IMR-90 (cell line): Measurements from ENCODE around the gene CCM2. TPM values are rescaled to one million over a fixed set of nuclear protein-coding genes. Genes with fewer than 3 reads are reported as not detected.

Experiments
- ATAC-seq: fragments of 200-7000 bp; cut with Tn5 transposase; 2 replicates; pipeline ENCODE4 v1.9.1; 2020; ENCODE audit warnings: low read depth, mild to moderate bottlenecking, moderate library complexity
- BruUV-seq: library from RNA; stranded (reverse); fragments of 400-500 nt; replicated peaks from 2 replicates; lab custom pipeline; 2021; lab: Mats Ljungman, UMichigan
- CTCF ChIA-PET: fragments of 300-600 bp; formaldehyde crosslinking; extraction: SDS; loops from one replicate; lab custom pipeline; 2021; ENCODE audit warnings: antibody characterized with exemption; lab: Yijun Ruan, JAX
- POLR2A ChIA-PET: fragments of 300-600 bp; sonication (Branson Sonifier 250); formaldehyde crosslinking; loops from one replicate; lab custom pipeline; 2022; ENCODE audit warnings: antibody characterized with exemption; ENCODE audit not compliant: unreplicated experiment; lab: Charles Lee
- DNase-seq: peaks from one replicate; pipeline ENCODE4 v3.0.0; 2013
- H2AFZ ChIP-seq: replicated peaks from 2 replicates; pipeline ENCODE3; 2013; ENCODE audit warnings: low read length, mild to moderate bottlenecking; ENCODE audit not compliant: poor library complexity
- H2AK5ac ChIP-seq: 2 replicates; pipeline ENCODE4 v1.6.1; 2013; ENCODE audit warnings: low read depth, low read length, inconsistent platforms
- H2AK9ac ChIP-seq: replicated peaks from 2 replicates; pipeline ENCODE3; 2013; ENCODE audit warnings: mild to moderate bottlenecking, low read depth, low read length, moderate library complexity; ENCODE audit not compliant: poor library complexity
- H2BK120ac ChIP-seq: 2 replicates; pipeline ENCODE4 v1.6.1; 2013; ENCODE audit warnings: low read depth, low read length, inconsistent platforms
- H2BK15ac ChIP-seq: 3 replicates; pipeline ENCODE4 v1.6.1; 2013; ENCODE audit warnings: low read depth, low read length, inconsistent platforms
- H2BK20ac ChIP-seq: 2 replicates; pipeline ENCODE4 v1.6.1; 2013; ENCODE audit warnings: low read depth, mild to moderate bottlenecking, inconsistent platforms, low read length, moderate library complexity
- H2BK5ac ChIP-seq: 2 replicates; pipeline ENCODE4 v1.6.1; 2013; ENCODE audit warnings: mild to moderate bottlenecking, low read depth, low read length, inconsistent platforms; ENCODE audit not compliant: poor library complexity, severe bottlenecking
- H3K14ac ChIP-seq: replicated peaks from 2 replicates; pipeline ENCODE4 v1.6.1; 2013; ENCODE audit warnings: low read depth, low read length, inconsistent platforms
- H3K18ac ChIP-seq: 2 replicates; pipeline ENCODE4 v1.6.1; 2013; ENCODE audit warnings: low read depth, low read length, control low read depth
- H3K23ac ChIP-seq: 2 replicates; pipeline ENCODE4 v1.6.1; 2013; ENCODE audit warnings: low read depth, low read length, inconsistent platforms
- H3K27ac ChIP-seq: 2 replicates; pipeline ENCODE4 v1.5.1; 2013; ENCODE audit warnings: mild to moderate bottlenecking, control low read depth, low read length; ENCODE audit not compliant: insufficient read depth
- H3K27me3 ChIP-seq: 2 replicates; pipeline ENCODE4 v1.6.1; 2013; ENCODE audit warnings: low read length; ENCODE audit not compliant: control insufficient read depth, insufficient read depth
- H3K36me3 ChIP-seq: 2 replicates; pipeline ENCODE4 v1.6.1; 2013; ENCODE audit warnings: low read length, mixed read lengths; ENCODE audit not compliant: control insufficient read depth, insufficient read depth
- H3K4ac ChIP-seq: 2 replicates; pipeline ENCODE4 v1.6.1; 2013; ENCODE audit warnings: low read depth, low read length, inconsistent platforms
- H3K4me1 ChIP-seq: 2 replicates; pipeline ENCODE4 v1.6.1; 2013; ENCODE audit warnings: low read length, mixed read lengths; ENCODE audit not compliant: control insufficient read depth, insufficient read depth
- H3K4me2 ChIP-seq: 2 replicates; pipeline ENCODE4 v1.6.1; 2013; ENCODE audit warnings: low read depth, mild to moderate bottlenecking, control low read depth, low read length, moderate library complexity
- H3K4me3 ChIP-seq: 2 replicates; pipeline ENCODE4 v1.5.1; 2013; ENCODE audit warnings: low read depth, mild to moderate bottlenecking, control low read depth, low read length, moderate library complexity; ENCODE audit not compliant: insufficient read depth
- H3K56ac ChIP-seq: 2 replicates; pipeline ENCODE4 v1.6.1; 2013; ENCODE audit warnings: low read length, inconsistent platforms; ENCODE audit not compliant: insufficient read depth; ENCODE audit errors: extremely low read depth
- H3K79me1 ChIP-seq, 2 experiments: 2 replicates each; pipeline ENCODE4 v1.6.1; 2013; ENCODE audit warnings: low read length in 2 of 2, inconsistent platforms in 1 of 2, low read depth in 1 of 2
- H3K9ac ChIP-seq: 2 replicates; pipeline ENCODE4 v1.6.1; 2013; ENCODE audit warnings: low read depth, low read length, control low read depth
- H3K9me1 ChIP-seq: 2 replicates; pipeline ENCODE4 v1.6.1; 2013; ENCODE audit warnings: low read length, inconsistent platforms; ENCODE audit not compliant: insufficient read depth
- H3K9me3 ChIP-seq: 2 replicates; pipeline ENCODE4 v1.6.1; 2013; ENCODE audit warnings: low read length; ENCODE audit not compliant: control insufficient read depth, insufficient read depth
- H4K20me1 ChIP-seq: 2 replicates; pipeline ENCODE4 v1.6.1; 2013; ENCODE audit warnings: low read length, inconsistent platforms; ENCODE audit not compliant: insufficient read depth
- H4K5ac ChIP-seq: 2 replicates; pipeline ENCODE4 v1.6.1; 2013; ENCODE audit warnings: mild to moderate bottlenecking, low read depth, low read length, control low read depth
- H4K8ac ChIP-seq, 2 experiments: 2 replicates each; pipeline ENCODE4 v1.6.1; 2013; ENCODE audit warnings: low read depth in 2 of 2, low read length in 2 of 2, control low read depth in 1 of 2, inconsistent platforms in 1 of 2
- H4K91ac ChIP-seq: 2 replicates; pipeline ENCODE4 v1.6.1; 2013; ENCODE audit warnings: low read depth, low read length, inconsistent platforms; ENCODE audit not compliant: insufficient read depth
- BHLHE40 ChIP-seq: fragments of 150-350 bp; IDR thresholded peaks from 2 replicates; pipeline ENCODE4 v1.6.1; 2016; ENCODE audit warnings: mild to moderate bottlenecking, low read depth, low read length
- CEBPB ChIP-seq: IDR thresholded peaks from 2 replicates; pipeline ENCODE4 v1.6.1; 2012; ENCODE audit warnings: low read depth, low read length, improper control_type of control experiment
- CTCF ChIP-seq: conservative IDR thresholded peaks from 2 replicates; pipeline ENCODE4 v1.5.1; 2012; ENCODE audit warnings: mild to moderate bottlenecking, low read depth, low read length, improper control_type of control experiment
- FOS ChIP-seq: fragments of 150-350 bp; IDR thresholded peaks from 2 replicates; pipeline ENCODE4 v1.6.1; 2016; ENCODE audit warnings: low read depth, low read length
- MAFK ChIP-seq: IDR thresholded peaks from 2 replicates; pipeline ENCODE4 v1.6.1; 2012; ENCODE audit warnings: low read depth, low read length, improper control_type of control experiment
- MXI1 ChIP-seq: IDR thresholded peaks from 2 replicates; pipeline ENCODE4 v1.6.1; 2012; ENCODE audit warnings: low read depth, mild to moderate bottlenecking, low read length, moderate library complexity, borderline replicate concordance
- NFE2L2 ChIP-seq: fragments of 150-350 bp; IDR thresholded peaks from 2 replicates; pipeline ENCODE4 v1.6.1; 2016; ENCODE audit warnings: low read depth, mild to moderate bottlenecking, low read length
- POLR2A ChIP-seq: IDR thresholded peaks from 2 replicates; pipeline ENCODE4 v1.6.1; 2012; ENCODE audit warnings: mild to moderate bottlenecking, low read depth, low read length
- RAD21 ChIP-seq: IDR thresholded peaks from 2 replicates; pipeline ENCODE4 v1.6.1; 2012; ENCODE audit warnings: low read length, improper control_type of control experiment
- RCOR1 ChIP-seq: IDR thresholded peaks from 2 replicates; pipeline ENCODE4 v1.6.1; 2012; ENCODE audit warnings: mild to moderate bottlenecking, low read length, improper control_type of control experiment; ENCODE audit not compliant: insufficient replicate concordance
- SMC3 ChIP-seq: fragments of 150-350 bp; IDR thresholded peaks from 2 replicates; pipeline ENCODE4 v1.6.1; 2016; ENCODE audit warnings: low read depth, mild to moderate bottlenecking, antibody characterized with exemption, low read length, moderate library complexity
- WGBS, 2 experiments: methylation state at CpG; one replicate each; pipeline versions ENCODE4 v1.1.5 to v1.1.7; 2013; ENCODE audit warnings: missing lambda C conversion rate in 2 of 2; ENCODE audit not compliant: insufficient read length in 1 of 2; ENCODE audit errors: extremely low coverage in 2 of 2; 5-methylcytosine and 5-hydroxymethylcytosine counted together
- dilution Hi-C: fragments of 300-500 bp; cut with HindIII; formaldehyde crosslinking; loops from one replicate; pipeline ENCODE4 v1.14.3; 2018; ENCODE audit warnings: low sequenced_read_pairs; ENCODE audit not compliant: unreplicated experiment
- in situ Hi-C: fragments of 300-500 bp; cut with MboI; formaldehyde crosslinking; loops from 3 replicates; pipeline ENCODE4 v1.14.3; 2019; ENCODE audit warnings: low sequenced_read_pairs, inconsistent platforms, mixed read lengths
- intact Hi-C: fragments of 100-400 bp; cut with micrococcal nuclease; formaldehyde crosslinking; loops from 2 replicates; pipeline ENCODE4 v1.10.0; 2022
- polyA plus RNA-seq, 3 experiments: library from polyadenylated mRNA; depleted of rRNA; stranded (reverse); fragments of >200 nt; gene quantifications; 2 replicates each; pipeline ENCODE4 v1.2.3, GENCODE V29; 2012; ENCODE audit warnings: low replicate concordance in 1 of 3
- total RNA-seq: library from RNA; depleted of rRNA; stranded (reverse); fragments of >200 nt; gene quantifications from 2 replicates; pipeline ENCODE4 v1.2.3, GENCODE V29; 2012
- TF ChIP-seq, protein P1 (sequence below): fragments of 150-350 bp; IDR thresholded peaks from 2 replicates; pipeline ENCODE4 v1.6.1; 2016; ENCODE audit warnings: low read depth, mild to moderate bottlenecking, low read length, moderate library complexity, borderline replicate concordance
- TF ChIP-seq, protein P2 (sequence below): fragments of 150-350 bp; IDR thresholded peaks from 2 replicates; pipeline ENCODE4 v1.6.1; 2017; ENCODE audit warnings: mild to moderate bottlenecking, antibody characterized with exemption, low read length, low read depth

The CCM2 gene
- total and polyA plus RNA-seq, 2 of the 4 experiments (the other 2 are of a cell fraction) = 65.2 to 78.5 TPM

- Histone ChIP-seq H3K4me2 (no peak overlapping the region), H3K4me3 (no peak overlapping the region), H2BK5ac (no peak overlapping the region), H2AFZ (no peak overlapping the region), H3K56ac (no peak overlapping the region), H2BK15ac (no peak overlapping the region), H3K14ac (no peak overlapping the region; the same call in 1 of the 2 replicates), H3K9me1 (peaks cover 4% of the 10 kb centered on the region; the same call in 1 of the 2 replicates), H4K5ac (no peak overlapping the region), H4K8ac (no peak overlapping the region), H2BK120ac (no peak overlapping the region), H3K9me3 (no peaks in the 10 kb centered on the region), H2AK9ac (no peak overlapping the region), H3K36me3 (0 out of 2 replicates have a peak, but pooled peaks cover 2% of the 10 kb centered on the region), H3K79me1 (no peaks in the 10 kb centered on the region; a peak in 1 of 4 replicates), H4K20me1 (no peaks in the 10 kb centered on the region), H2BK20ac (no peak overlapping the region), H3K4me1 (peaks cover under 1% of the 10 kb centered on the region; the same call in 1 of the 2 replicates), H3K27ac (no peak overlapping the region), H3K18ac (no peak overlapping the region), H2AK5ac (no peak overlapping the region), H3K27me3 (peaks cover 7% of the 10 kb centered on the region; the same call in 1 of the 2 replicates), H4K91ac (no peak overlapping the region), H3K23ac (no peak overlapping the region), H3K9ac (no peak overlapping the region), H3K4ac (no peak overlapping the region)
- CTCF ChIA-PET = interaction anchor here (3.2 kb wide), 1 partner anchor 162 kb away, joined by 31 read pairs; no protein-coding TSS in a partner anchor
- WGBS, 2 experiments = 89% methylated on average over 5 of the region's 7 CpGs; no CpG with 5 or more reads in 1 of the 2 experiments
- BruUV-seq = no TSS peak
- DNase-seq = no peak
- in situ Hi-C loops = no loop called here
- dilution Hi-C loops = no loop called here
- intact Hi-C loops = no loop called here
- ATAC-seq = no peak
- TF ChIP-seq, protein P1, sequence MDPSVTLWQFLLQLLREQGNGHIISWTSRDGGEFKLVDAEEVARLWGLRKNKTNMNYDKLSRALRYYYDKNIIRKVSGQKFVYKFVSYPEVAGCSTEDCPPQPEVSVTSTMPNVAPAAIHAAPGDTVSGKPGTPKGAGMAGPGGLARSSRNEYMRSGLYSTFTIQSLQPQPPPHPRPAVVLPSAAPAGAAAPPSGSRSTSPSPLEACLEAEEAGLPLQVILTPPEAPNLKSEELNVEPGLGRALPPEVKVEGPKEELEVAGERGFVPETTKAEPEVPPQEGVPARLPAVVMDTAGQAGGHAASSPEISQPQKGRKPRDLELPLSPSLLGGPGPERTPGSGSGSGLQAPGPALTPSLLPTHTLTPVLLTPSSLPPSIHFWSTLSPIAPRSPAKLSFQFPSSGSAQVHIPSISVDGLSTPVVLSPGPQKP = no peak
- no peak for TF ChIP-seq MAFK
- TF ChIP-seq RAD21 = no peak
- no peak for TF ChIP-seq NFE2L2
- TF ChIP-seq POLR2A = no peak
- no peak for TF ChIP-seq CEBPB
- TF ChIP-seq, protein P2, sequence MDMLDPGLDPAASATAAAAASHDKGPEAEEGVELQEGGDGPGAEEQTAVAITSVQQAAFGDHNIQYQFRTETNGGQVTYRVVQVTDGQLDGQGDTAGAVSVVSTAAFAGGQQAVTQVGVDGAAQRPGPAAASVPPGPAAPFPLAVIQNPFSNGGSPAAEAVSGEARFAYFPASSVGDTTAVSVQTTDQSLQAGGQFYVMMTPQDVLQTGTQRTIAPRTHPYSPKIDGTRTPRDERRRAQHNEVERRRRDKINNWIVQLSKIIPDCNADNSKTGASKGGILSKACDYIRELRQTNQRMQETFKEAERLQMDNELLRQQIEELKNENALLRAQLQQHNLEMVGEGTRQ = no peak
- TF ChIP-seq BHLHE40 = no peak
- no peak for TF ChIP-seq RCOR1
- TF ChIP-seq MXI1 = no peak
- no peak for TF ChIP-seq CTCF
- no peak for TF ChIP-seq SMC3
- TF ChIP-seq FOS = no peak
- POLR2A ChIA-PET = no interaction called here
These were observed 25.5 kb upstream of the CCM2 start for GRCh38 chr7:44974549-44974948.
